Calu3 (cell line): ENCODE measurements around the gene FAM136A. TPM values are rescaled to one million over a fixed set of nuclear protein-coding genes. Genes with fewer than 3 reads are reported as not detected.
A peak's percentile ranks its signal among the peaks of the same experiment; 100 is the strongest.
"Not testable (repeated sequence)": the region's sequence is repeated elsewhere in the genome, so short reads cannot be mapped to it uniquely, and the experiment has no call there.

Experiments
- BruUV-seq: library from RNA; stranded (reverse); fragments of 400-500 nt; replicated peaks from 2 replicates; lab custom pipeline; 2021; lab: Mats Ljungman, UMichigan
- CTCF ChIA-PET: fragments of 300-600 bp; sonication (Branson Sonifier 250); formaldehyde crosslinking; loops from one replicate; lab custom pipeline; 2022; ENCODE audit warnings: antibody characterized with exemption; lab: Charles Lee
- DNase-seq: peaks from one replicate; pipeline ENCODE4 v3.0.0; 2022
- H3K27ac Mint-ChIP-seq: one replicate; pipeline ENCODE4 v1.8.0; 2022; ENCODE audit warnings: mixed read lengths; ENCODE audit not compliant: unreplicated experiment
- H3K27me3 Mint-ChIP-seq: one replicate; pipeline ENCODE4 v1.8.0; 2022; ENCODE audit warnings: mixed read lengths; ENCODE audit not compliant: unreplicated experiment
- H3K36me3 Mint-ChIP-seq: one replicate; pipeline ENCODE4 v1.8.0; 2022; ENCODE audit warnings: mild to moderate bottlenecking, moderate library complexity, mixed read lengths; ENCODE audit not compliant: insufficient read depth, unreplicated experiment
- H3K4me1 Mint-ChIP-seq: one replicate; pipeline ENCODE4 v1.8.0; 2022; ENCODE audit warnings: mild to moderate bottlenecking, low read depth, mixed read lengths; ENCODE audit not compliant: unreplicated experiment
- H3K4me3 Mint-ChIP-seq: one replicate; pipeline ENCODE4 v1.8.0; 2022; ENCODE audit warnings: mild to moderate bottlenecking, low read depth, moderate library complexity, mixed read lengths; ENCODE audit not compliant: unreplicated experiment
- H3K9me3 Mint-ChIP-seq: one replicate; pipeline ENCODE4 v1.8.0; 2022; ENCODE audit warnings: low read depth, mixed read lengths; ENCODE audit not compliant: unreplicated experiment
- CTCF ChIP-seq: fragments of 200-600 bp; IDR thresholded peaks from one replicate; pipeline ENCODE4 v1.8.0; 2022; ENCODE audit warnings: antibody characterized with exemption; ENCODE audit not compliant: unreplicated experiment
- intact Hi-C: fragments of 100-400 bp; cut with micrococcal nuclease; formaldehyde crosslinking; loops from one replicate; pipeline ENCODE4 v1.10.0; 2022; ENCODE audit not compliant: unreplicated experiment
- total RNA-seq: library from RNA; stranded (reverse); gene quantifications from 2 replicates; pipeline ENCODE4 v1.2.3, GENCODE V29; 2022

Gene FAM136A
- total RNA-seq, 1 experiment from 2014 or later: 53.7 TPM

- no peak for TF ChIP-seq CTCF
- CTCF ChIA-PET: no interaction called here
Measured at GRCh38 chr2:70280242-70280798, 21.5 kb downstream of the FAM136A start.

GRCh38 chr2:70270323-70270722 lies 31.5 kb downstream of the FAM136A start:
- no TSS peak for BruUV-seq
- intact Hi-C loops: no loop called here
- CTCF ChIA-PET: no interaction called here
- no peak for DNase-seq
- Mint-ChIP-seq H3K9me3 (no peaks in the 10 kb centered on the region), H3K27ac (peak overlapping the region; percentile 47), H3K4me1 (no peaks in the 10 kb centered on the region), H3K36me3 (peaks cover 7% of the 10 kb centered on the region), H3K27me3 (no peaks in the 10 kb centered on the region), H3K4me3 (no peak overlapping the region)
- no peak for TF ChIP-seq CTCF

More at GRCh38 chr2:70280242-70280798, 21.5 kb downstream of the FAM136A start:
- no TSS peak for BruUV-seq
- Mint-ChIP-seq H3K4me3 (no peak overlapping the region), H3K4me1 (peaks cover 8% of the 10 kb centered on the region), H3K36me3 (peaks cover 39% of the 10 kb centered on the region), H3K27ac (no peak overlapping the region), H3K27me3 (no peaks in the 10 kb centered on the region), H3K9me3 (no peaks in the 10 kb centered on the region)
- no peak for DNase-seq
- intact Hi-C loops: no loop called here

GRCh38 chr2:70269422-70270302 lies 32.2 kb downstream of the FAM136A start:
- CTCF ChIA-PET: interaction anchor here (1.2 kb wide), 1 partner anchor 24 kb away, joined by 3 read pairs; the partner anchor contains the start of gene SNRPG
- H3K36me3 Mint-ChIP-seq: not testable (repeated sequence)

GRCh38 chr2:70266925-70267324 lies 34.9 kb downstream of the FAM136A start:
- H3K27ac Mint-ChIP-seq, DNase-seq, intact Hi-C loops, BruUV-seq, H3K36me3 Mint-ChIP-seq, H3K4me1 Mint-ChIP-seq, H3K9me3 Mint-ChIP-seq, H3K4me3 Mint-ChIP-seq, H3K27me3 Mint-ChIP-seq, CTCF ChIA-PET: not testable (repeated sequence)

More at GRCh38 chr2:70269422-70270302, 32.2 kb downstream of the FAM136A start:
- H3K27ac Mint-ChIP-seq, H3K9me3 Mint-ChIP-seq, H3K27me3 Mint-ChIP-seq, DNase-seq, H3K4me3 Mint-ChIP-seq, H3K4me1 Mint-ChIP-seq, BruUV-seq, intact Hi-C loops: not testable (repeated sequence)

GRCh38 chr2:70261501-70261900 lies 40.4 kb downstream of the FAM136A start:
- H3K27me3 Mint-ChIP-seq: no peaks in the 10 kb centered on the region
- BruUV-seq: no TSS peak

More at GRCh38 chr2:70261501-70261900, 40.4 kb downstream of the FAM136A start:
- Mint-ChIP-seq H3K4me3 (no peak overlapping the region), H3K36me3 (peaks cover 27% of the 10 kb centered on the region), H3K4me1 (no peaks in the 10 kb centered on the region), H3K27ac (no peak overlapping the region), H3K9me3 (no peaks in the 10 kb centered on the region)
- DNase-seq: no peak
- no peak for TF ChIP-seq CTCF
- CTCF ChIA-PET: no interaction called here
- intact Hi-C loops: no loop called here
